Peyer's patch (tissue), 4 donors: ENCODE results near the gene JAML.

Source experiments
- POLR2A ChIP-seq, 2 donors: fragments of 450-650 bp; IDR thresholded peaks; one replicate each; pipeline ENCODE4 v1.5.1; 2017; ENCODE audit warnings: antibody characterized with exemption in 2 of 2, mild to moderate bottlenecking in 2 of 2, moderate library complexity in 2 of 2
- TF ChIP-seq, protein P1 (sequence below), 6 experiments: fragments of 450-650 bp in 4 of 6; fragments of 200-600 bp in 2 of 6; sonication (generic) in 1 of 6; IDR thresholded peaks; one replicate each; pipeline ENCODE4 v1.5.1; 2017 to 2019; ENCODE audit warnings: antibody characterized with exemption in 6 of 6, mild to moderate bottlenecking in 3 of 6, moderate library complexity in 1 of 6

DNA sequence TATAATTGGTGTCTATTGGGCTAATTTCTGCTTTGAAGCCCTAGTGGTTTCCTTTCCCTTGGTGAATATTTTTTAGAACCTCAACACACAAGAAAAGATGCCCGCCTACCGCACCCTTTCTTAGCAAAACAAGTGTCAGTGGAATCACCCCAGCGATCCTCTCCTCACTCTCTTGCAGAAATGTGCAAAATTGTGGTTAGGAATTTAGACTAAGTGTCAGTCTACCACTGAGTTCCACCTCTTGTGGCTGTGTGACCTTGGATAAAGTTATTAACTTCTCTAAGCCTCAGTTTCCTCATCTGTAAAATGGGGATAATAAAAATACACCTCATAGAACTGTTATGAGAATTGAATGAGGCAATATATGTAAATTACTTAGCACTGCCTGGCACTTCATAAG lies 5.3 kb upstream of the JAML start:
- TF ChIP-seq, protein P1, sequence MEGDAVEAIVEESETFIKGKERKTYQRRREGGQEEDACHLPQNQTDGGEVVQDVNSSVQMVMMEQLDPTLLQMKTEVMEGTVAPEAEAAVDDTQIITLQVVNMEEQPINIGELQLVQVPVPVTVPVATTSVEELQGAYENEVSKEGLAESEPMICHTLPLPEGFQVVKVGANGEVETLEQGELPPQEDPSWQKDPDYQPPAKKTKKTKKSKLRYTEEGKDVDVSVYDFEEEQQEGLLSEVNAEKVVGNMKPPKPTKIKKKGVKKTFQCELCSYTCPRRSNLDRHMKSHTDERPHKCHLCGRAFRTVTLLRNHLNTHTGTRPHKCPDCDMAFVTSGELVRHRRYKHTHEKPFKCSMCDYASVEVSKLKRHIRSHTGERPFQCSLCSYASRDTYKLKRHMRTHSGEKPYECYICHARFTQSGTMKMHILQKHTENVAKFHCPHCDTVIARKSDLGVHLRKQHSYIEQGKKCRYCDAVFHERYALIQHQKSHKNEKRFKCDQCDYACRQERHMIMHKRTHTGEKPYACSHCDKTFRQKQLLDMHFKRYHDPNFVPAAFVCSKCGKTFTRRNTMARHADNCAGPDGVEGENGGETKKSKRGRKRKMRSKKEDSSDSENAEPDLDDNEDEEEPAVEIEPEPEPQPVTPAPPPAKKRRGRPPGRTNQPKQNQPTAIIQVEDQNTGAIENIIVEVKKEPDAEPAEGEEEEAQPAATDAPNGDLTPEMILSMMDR (IDR thresholded peaks at IDR 0.05): no peak
- no peak for TF ChIP-seq POLR2A (IDR thresholded peaks at IDR 0.05)
